ENCODE results near the gene SLC35G6.
"Not testable (repeated sequence)": the region's sequence is repeated elsewhere in the genome, so short reads cannot be mapped to it uniquely, and the experiment has no call there.

DNA sequence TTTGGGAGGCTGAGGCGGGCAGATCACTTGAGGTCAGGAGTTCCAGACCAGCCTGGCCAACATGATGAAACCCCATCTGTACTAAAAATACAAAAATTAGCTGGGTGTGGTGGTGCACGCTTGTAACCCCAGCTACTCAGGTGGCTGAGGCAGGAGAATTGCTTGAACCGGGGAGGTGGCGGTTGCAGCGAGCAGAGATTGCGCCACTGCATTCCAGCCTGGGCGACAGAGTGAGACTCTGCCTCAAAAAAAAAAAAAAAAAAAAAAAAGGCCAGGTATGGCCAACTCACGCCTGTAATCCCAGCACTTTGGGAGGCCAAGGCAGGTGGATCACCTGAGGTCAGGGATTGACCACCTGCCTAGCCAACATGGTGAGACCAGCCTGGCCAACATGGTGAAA is 6.5 kb upstream of the SLC35G6 start:
- TF ChIP-seq, protein P1, sequence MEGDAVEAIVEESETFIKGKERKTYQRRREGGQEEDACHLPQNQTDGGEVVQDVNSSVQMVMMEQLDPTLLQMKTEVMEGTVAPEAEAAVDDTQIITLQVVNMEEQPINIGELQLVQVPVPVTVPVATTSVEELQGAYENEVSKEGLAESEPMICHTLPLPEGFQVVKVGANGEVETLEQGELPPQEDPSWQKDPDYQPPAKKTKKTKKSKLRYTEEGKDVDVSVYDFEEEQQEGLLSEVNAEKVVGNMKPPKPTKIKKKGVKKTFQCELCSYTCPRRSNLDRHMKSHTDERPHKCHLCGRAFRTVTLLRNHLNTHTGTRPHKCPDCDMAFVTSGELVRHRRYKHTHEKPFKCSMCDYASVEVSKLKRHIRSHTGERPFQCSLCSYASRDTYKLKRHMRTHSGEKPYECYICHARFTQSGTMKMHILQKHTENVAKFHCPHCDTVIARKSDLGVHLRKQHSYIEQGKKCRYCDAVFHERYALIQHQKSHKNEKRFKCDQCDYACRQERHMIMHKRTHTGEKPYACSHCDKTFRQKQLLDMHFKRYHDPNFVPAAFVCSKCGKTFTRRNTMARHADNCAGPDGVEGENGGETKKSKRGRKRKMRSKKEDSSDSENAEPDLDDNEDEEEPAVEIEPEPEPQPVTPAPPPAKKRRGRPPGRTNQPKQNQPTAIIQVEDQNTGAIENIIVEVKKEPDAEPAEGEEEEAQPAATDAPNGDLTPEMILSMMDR (IDR thresholded peaks at IDR 0.05), result not testable (repeated sequence)
- not testable (repeated sequence) for TF ChIP-seq POLR2AphosphoS5 (IDR thresholded peaks at IDR 0.05; ENCODE audit: low read depth, low read length); TCF7L2 (IDR thresholded peaks at IDR 0.05; ENCODE audit: low read depth, low read length); SIN3A (IDR thresholded peaks at IDR 0.05; ENCODE audit: borderline replicate concordance, insufficient read depth, low read depth, low read length)
- TF ChIP-seq, protein P2, sequence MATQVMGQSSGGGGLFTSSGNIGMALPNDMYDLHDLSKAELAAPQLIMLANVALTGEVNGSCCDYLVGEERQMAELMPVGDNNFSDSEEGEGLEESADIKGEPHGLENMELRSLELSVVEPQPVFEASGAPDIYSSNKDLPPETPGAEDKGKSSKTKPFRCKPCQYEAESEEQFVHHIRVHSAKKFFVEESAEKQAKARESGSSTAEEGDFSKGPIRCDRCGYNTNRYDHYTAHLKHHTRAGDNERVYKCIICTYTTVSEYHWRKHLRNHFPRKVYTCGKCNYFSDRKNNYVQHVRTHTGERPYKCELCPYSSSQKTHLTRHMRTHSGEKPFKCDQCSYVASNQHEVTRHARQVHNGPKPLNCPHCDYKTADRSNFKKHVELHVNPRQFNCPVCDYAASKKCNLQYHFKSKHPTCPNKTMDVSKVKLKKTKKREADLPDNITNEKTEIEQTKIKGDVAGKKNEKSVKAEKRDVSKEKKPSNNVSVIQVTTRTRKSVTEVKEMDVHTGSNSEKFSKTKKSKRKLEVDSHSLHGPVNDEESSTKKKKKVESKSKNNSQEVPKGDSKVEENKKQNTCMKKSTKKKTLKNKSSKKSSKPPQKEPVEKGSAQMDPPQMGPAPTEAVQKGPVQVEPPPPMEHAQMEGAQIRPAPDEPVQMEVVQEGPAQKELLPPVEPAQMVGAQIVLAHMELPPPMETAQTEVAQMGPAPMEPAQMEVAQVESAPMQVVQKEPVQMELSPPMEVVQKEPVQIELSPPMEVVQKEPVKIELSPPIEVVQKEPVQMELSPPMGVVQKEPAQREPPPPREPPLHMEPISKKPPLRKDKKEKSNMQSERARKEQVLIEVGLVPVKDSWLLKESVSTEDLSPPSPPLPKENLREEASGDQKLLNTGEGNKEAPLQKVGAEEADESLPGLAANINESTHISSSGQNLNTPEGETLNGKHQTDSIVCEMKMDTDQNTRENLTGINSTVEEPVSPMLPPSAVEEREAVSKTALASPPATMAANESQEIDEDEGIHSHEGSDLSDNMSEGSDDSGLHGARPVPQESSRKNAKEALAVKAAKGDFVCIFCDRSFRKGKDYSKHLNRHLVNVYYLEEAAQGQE (IDR thresholded peaks at IDR 0.05; ENCODE audit: insufficient read depth in 1 of 2, low read depth in 2 of 2, low read length in 1 of 2), result not testable (repeated sequence)
